Right kidney (tissue), 1 donor: ENCODE measurements around the gene PLA1A.
"Not testable (repeated sequence)": the region's sequence is repeated elsewhere in the genome, so short reads cannot be mapped to it uniquely, and the experiment has no call there.

Experiments
- DNase-seq: peaks from one replicate; pipeline ENCODE4 v3.0.0-alpha.2; 2016

Gene PLA1A

GRCh38 chr3:119664370-119664769 is 66.7 kb downstream of the PLA1A start:
- no peak for DNase-seq

GRCh38 chr3:119664850-119665379 is 67.2 kb downstream of the PLA1A start:
- DNase-seq, result no peak

DNA sequence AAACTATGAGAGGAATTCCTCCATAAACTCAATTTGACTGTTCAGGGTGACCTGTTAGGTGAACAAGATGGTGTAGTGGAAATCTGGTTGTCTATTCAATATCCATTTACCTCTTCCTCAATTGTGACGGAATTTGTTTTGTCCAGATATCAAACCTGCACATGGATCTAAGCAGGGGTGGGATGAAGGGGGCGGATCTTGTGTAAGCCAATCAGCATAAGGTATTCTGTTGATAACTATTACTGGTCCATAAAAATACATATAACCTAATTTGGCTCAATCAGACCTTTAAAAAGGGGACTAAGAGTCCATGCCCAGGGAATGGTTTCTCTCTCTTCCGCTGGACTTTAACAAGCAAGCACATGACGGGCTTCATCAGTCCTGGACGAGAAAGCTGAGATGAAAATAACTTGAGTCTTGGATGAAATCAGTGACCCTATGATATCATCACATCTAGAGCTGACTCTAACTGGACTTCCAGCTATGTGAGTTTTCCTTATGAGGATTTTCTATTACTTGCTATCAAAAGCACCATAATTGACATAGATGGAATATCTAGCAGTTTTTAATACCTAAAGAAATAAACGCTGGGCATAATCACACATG is 68.4 kb downstream of the PLA1A start:
- DNase-seq, result no peak

DNA sequence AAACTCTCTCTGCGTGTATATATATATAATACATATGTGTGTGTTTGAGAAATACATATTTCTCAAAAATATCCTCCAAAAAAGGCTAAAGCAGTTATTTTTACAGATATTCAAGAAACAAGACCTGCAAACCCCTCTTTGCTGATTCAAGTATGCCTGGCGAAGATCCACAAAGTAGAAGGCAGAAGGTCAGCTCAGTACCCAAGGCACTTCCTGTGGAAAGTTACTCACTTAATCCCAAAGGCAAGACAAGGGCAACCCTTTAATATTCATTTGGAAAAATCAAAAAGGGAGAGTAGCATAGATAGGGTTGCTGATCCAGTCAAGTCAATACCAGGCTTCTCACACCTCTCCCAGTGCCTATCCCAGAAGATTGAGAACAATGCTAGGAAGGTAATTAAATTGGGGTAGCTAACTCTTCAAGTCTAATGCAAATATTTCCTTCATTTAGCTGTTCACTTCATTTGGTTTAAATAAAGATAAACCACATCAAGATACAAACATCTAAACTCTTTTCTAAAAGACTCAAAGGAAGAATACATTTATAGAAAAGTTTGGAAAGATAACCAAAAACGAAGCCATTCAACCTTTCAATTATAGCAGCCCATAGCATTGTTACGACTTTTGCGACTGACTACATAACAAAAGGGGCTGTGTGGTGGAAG is 72.4 kb downstream of the PLA1A start:
- DNase-seq, result no peak

- DNase-seq, result no peak
Measured at GRCh38 chr3:119672776-119673175, 75.1 kb downstream of the PLA1A start.

DNA sequence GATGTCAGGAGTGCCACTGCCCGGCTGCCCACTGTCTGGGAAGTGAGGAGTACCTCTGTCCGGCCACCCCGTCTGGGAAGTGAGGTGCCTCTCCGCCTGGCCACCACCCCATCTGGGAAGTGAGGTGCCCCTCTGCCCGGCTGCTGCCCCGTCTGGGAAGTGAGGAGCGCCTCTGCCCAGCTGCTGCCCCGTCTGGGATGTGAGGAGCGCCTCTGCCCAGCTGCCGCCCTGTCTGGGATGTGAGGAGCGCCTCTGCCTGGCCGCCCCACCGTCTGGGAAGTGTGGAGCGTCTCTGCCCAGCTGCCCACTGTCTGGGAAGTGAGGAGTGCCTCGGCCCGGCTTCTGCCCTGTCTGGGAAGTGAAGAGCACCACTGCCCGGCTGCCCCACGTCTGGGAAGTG is 76.2 kb downstream of the PLA1A start:
- DNase-seq, result no peak

GRCh38 chr3:119675188-119675874 is 77.6 kb downstream of the PLA1A start:
- DNase-seq, result no peak

GRCh38 chr3:119676020-119676419 is 78.3 kb downstream of the PLA1A start:
- DNase-seq, result no peak

DNA sequence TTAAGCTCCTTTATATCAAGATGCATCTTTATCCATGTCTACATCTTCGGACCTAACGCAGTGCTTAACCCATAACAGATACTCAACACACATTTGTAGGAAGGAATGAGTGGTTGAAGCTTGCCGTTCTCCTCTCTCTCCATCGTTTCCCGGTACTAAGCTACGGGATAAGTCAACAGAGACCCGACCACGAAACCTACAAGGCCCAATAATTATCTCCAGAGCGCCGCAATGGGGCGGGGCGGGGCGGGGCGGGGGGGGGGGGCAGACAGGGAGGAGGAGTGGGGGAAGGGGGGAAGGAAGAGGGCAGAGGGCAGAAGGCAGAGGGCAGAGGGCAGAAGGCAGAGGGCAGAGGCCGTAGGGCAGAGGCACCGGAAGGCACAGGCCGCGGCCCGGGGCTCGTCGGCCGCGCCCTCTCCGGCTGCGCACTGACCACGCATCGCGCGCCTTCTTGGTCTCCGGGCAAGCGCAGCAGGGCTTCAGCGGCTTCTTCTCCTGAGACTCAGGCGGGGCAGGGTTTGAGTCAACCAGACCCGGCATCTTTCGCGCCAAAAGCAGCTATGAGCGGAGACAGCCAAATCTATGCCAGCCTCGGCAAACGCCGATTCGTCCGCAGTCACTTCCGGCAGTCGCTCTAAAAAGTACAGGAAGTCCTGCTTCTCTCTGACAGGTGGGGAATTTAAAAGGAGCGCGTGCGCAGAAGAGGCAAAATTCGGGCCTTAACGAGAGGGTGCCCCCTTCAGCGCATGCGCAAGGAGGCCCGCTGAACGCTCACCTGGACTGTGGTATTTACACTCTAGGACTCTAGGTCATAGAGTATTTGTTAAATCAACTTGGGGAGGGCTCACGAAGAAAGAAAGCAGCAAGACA is 79.3 kb downstream of the PLA1A start, which contains the start of gene COX17:
Gene COX17 (minus strand): TSS at position 636 of the 870 bp plus-strand sequence. CDS start 96 bp downstream, at position 540.
- DNase-seq, result peak; percentile 88

GRCh38 chr3:119677641-119677934 is 79.9 kb downstream of the PLA1A start:
- DNase-seq, result no peak

GRCh38 chr3:119678209-119678608 is 80.5 kb downstream of the PLA1A start:
- not testable (repeated sequence) for DNase-seq
